Smooth muscle cell of the umbilical artery (primary cell): ENCODE results near the gene BOLL. TPM values are rescaled to one million over a fixed set of nuclear protein-coding genes. Genes with fewer than 3 reads are reported as not detected.

Experiments used
- total RNA-seq: library from RNA; depleted of rRNA; stranded (reverse); fragments of >200 nt; gene quantifications from 2 replicates; pipeline ENCODE4 v1.2.3, GENCODE V29; 2014

Gene BOLL, protein sequence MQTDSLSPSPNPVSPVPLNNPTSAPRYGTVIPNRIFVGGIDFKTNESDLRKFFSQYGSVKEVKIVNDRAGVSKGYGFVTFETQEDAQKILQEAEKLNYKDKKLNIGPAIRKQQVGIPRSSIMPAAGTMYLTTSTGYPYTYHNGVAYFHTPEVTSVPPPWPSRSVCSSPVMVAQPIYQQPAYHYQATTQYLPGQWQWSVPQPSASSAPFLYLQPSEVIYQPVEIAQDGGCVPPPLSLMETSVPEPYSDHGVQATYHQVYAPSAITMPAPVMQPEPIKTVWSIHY
- not detected in 2 replicates for total RNA-seq

DNA sequence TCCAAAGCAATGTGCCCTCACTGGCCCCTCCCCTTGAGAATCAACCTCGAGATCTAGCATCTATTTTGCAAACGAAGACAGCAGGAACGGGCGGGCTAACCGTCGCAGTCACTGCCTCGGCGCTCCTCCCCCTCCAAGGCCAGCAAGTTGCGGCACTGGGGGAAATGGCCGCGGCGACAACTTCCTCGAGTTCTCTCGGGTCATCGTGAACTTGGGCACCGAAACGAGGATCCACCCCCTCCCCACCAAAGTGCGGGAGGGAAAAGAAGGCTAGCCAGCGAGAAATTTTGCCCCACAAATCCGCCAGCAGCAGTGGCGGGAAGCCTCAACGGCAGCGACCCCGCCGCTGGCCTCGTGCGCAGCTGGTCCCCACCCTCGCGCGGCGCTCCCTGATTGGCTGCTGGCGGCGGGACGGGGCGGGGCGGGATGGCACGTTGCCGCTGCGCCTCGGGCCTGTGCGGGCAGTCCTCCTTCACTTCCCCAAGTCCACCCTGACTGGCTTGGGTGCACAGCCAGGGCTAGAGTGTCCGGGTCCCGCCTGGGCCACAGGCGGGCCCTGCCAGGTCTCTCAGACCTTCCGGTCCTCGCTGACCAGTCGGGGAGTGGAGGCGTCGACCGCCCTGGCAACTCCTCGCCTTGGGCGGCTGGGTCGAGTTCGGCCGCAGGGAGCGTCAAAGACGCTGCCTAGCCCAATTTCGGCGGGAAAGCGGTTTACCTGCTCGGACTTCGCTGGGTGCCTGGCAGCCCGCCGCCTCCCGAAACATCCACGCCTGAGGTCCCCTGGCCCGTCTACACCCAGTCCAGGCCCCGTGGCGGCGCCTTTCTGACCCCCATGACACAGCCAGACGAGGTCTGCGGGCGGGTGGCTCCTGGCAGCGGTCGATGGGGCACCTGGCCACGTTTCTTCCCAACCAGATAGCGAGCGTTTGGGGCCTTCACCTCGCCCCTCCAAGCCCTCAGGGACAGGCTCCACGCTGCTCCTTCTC lies at the start of gene BOLL:
Gene BOLL, minus strand, starts transcription at position 364 of the 986 bp plus-strand sequence. CDS start 3,469 bp downstream, outside the sequence.

DNA sequence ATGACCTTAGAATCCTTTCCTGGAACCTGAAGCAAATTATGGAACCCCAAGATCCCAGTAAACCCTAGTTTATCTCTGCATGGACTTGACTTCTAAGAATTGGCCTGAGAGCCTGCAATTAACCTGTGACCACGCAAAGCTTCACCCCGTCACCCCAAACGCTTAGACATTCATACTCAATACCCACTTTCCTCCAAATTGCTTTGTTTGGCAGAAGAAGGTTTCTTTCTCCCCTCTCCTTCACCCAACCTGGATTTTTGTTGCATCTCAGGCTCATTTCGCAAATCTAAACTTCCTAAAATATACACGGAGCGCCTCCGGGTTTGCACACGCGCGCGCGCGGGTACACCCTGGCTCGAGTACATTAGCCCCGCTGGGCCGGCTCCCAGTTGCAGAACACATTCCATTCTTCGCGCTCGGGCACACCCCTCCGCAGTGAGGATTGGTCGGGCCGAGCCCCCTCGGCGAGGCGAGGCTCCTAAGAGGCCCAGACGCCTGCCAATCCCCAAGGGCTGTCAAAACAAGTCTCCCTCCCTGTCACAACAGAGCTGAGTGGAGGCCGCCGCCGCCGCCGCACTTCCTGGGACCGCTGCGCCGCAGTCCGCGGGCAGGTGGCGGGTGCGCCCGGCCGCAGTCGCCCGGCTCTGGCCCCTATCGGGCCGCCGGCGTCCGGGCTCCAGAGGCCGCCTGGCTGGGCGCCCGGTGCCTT lies 19.1 kb upstream of the BOLL start, which contains the start of gene PLCL1:
Gene PLCL1, plus strand, starts transcription at position 545 of the 709 bp plus-strand sequence.

DNA sequence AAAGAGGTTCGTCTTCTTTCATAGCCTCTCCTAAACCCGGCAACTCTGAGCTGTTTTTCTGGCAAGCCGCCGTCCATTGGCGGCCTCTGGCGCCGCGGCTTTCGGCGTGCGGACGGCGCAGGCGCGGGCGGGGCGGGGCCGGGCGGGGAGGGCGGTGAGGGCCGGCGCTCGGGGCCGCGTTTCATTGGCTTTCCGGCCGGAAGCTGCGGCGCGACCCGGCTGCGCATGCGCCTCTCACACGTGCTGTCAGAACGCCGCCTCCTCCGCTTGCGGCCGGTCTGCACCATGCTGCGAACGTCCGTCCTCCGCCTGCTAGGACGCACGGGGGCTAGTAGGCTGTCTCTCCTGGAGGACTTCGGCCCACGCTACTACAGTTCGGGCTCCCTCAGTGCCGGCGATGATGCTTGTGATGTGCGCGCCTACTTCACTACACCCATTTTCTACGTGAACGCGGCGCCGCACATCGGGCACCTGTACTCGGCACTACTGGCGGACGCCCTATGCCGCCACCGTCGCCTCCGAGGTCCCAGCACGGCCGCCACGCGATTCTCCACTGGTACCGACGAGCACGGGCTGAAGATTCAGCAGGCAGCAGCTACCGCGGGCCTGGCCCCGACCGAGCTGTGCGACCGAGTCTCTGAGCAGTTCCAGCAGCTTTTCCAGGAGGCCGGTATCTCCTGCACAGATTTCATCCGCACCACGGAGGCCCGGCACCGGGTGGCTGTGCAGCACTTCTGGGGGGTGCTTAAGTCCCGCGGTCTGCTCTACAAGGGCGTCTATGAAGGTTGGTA lies 79.8 kb downstream of the BOLL start, which contains the start of gene MARS2:
Gene MARS2, plus strand, starts transcription at position 249 of the 791 bp plus-strand sequence. Its CDS starts 37 bp downstream, at position 286.

Other genes with a start within 250 kb of the BOLL start
- 4.2 and 5.9 TPM in 2 replicates for gene RFTN2, start 109.7 kb downstream of the BOLL start, total RNA-seq
- 4.8 and 6.7 TPM in 2 replicates for gene MARS2, start 80.0 kb downstream of the BOLL start, total RNA-seq
- gene PLCL1, start 19.3 kb upstream of the BOLL start, total RNA-seq: 1.5 and 2.2 TPM in 2 replicates